ENCODE results near the gene TNFRSF25.

The TNFRSF25 gene

DNA sequence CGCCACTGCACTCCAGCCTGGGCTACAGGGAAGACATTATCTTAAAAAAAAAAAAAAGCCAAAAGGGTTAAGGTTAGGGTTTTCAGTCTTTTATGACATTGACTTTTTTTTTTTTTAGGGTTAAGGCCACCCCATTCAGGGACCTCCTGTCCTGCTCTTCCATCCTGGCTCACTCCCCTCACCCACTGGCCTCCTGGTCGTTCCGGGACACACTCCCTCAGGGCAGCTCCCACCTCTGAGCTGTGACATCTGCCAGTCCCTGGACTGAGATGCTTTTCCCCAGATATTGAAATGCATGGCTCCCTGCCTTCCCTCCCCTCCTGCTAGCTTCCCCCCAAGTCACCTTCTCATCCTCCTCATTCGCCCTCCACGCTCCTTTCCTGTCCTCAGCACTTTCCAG lies 15.8 kb upstream of the TNFRSF25 start:
- DNase-seq (ENCODE audit: insufficient read length, low spot score) (no peak), FAIRE-seq (no peak)
- TF ChIP-seq, protein P1, sequence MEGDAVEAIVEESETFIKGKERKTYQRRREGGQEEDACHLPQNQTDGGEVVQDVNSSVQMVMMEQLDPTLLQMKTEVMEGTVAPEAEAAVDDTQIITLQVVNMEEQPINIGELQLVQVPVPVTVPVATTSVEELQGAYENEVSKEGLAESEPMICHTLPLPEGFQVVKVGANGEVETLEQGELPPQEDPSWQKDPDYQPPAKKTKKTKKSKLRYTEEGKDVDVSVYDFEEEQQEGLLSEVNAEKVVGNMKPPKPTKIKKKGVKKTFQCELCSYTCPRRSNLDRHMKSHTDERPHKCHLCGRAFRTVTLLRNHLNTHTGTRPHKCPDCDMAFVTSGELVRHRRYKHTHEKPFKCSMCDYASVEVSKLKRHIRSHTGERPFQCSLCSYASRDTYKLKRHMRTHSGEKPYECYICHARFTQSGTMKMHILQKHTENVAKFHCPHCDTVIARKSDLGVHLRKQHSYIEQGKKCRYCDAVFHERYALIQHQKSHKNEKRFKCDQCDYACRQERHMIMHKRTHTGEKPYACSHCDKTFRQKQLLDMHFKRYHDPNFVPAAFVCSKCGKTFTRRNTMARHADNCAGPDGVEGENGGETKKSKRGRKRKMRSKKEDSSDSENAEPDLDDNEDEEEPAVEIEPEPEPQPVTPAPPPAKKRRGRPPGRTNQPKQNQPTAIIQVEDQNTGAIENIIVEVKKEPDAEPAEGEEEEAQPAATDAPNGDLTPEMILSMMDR (IDR thresholded peaks at IDR 0.05; ENCODE audit: insufficient read depth, missing control alignments): no peak

GRCh38 chr1:6477039-6477820 lies 11.3 kb upstream of the TNFRSF25 start:
- FAIRE-seq (no peak), DNase-seq (ENCODE audit: insufficient read length, low spot score) (no peak)
- TF ChIP-seq, protein P1 (IDR thresholded peaks at IDR 0.05; ENCODE audit: insufficient read depth, missing control alignments): no peak

DNA sequence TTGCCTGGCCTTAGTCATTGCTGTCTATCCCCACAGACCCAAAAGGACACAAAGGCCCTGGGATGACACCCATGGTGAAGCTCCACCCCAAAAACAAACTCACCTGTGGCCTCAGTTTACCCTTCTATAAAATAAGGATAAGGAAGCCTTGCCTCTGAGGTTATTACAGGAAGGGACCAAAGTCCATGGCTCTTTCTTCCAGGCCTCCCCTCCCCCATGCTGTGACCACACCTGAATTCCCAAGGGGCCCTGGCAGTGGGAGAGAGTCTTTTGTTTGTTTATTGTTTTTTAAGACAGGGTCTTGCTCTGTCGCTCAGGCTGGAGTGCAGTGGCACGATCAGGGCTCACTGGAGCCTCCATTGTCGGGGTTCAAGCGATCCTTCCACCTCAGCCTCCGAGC lies 10.5 kb upstream of the TNFRSF25 start:
- DNase-seq (ENCODE audit: insufficient read length, low spot score): no peak

DNA sequence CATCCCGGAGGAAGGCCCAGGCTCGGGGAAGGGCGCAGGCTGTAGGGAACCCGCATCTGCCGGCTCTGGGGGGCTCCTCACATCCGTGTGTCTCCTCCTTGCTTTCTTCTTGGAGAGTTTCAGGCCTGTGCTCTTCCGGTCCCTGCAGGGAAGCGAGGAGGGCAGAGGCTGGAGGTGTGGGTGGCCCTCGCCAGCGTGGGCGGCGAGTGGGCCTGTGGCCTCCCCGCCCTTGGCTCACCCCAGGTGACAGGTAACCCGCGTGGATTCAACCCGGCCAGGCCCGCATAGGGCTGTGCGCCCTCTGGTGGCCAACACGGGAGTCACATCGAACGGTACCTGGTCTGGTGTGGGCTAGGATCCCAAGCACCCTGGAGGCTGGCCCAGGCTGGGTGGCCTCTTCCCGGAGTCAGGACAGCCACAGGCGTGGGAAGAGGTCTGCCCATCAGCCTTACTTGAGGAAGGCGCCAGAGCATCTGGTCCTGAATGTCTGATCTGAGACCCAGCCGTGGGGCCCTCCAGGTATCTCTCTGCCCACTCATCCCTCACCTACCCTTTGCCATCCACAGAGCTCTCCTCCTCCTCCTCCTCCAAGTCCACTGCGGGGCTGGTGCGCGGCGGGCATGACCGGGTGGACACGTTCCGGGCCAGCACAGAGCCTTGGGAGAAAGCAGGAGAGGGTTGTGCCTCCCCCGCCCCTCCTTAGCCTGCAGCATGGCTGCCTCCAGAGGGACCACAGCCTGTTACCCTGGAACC lies 9.6 kb upstream of the TNFRSF25 start:
- DNase-seq (ENCODE audit: insufficient read length, low spot score) (peak; percentile 65), FAIRE-seq (no peak)
- TF ChIP-seq, protein P1 (IDR thresholded peaks at IDR 0.05; ENCODE audit: insufficient read depth, missing control alignments): peak; percentile 68

More for the DNA sequence above, 10.5 kb upstream of the TNFRSF25 start:
- TF ChIP-seq, protein P1 (IDR thresholded peaks at IDR 0.05; ENCODE audit: insufficient read depth, missing control alignments): no peak
- FAIRE-seq: no peak

DNA sequence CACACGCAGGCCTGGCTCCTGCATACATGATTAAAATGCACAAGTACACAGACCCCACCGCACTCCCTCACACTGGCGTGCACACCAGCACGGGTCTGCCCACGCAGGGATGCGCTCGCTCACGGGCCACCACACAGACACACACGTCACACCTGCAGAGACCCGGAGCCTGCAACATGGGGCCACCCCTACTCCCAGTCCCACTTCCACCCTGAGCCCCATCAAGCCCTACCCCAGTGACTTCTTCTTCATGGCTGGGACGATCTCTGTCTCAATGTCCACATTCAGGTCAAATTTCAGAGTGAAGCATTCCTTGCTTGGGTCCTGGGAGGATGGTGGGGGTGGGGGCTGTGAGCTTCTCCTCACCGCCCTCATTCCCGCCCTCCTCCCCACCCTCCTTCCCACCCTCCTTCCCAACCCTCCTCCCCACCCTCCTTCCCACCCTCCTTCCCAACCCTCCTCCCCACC lies 8.9 kb upstream of the TNFRSF25 start:
- no peak for DNase-seq (ENCODE audit: insufficient read length, low spot score)
- FAIRE-seq: no peak
- TF ChIP-seq, protein P1 (IDR thresholded peaks at IDR 0.05; ENCODE audit: insufficient read depth, missing control alignments): no peak

DNA sequence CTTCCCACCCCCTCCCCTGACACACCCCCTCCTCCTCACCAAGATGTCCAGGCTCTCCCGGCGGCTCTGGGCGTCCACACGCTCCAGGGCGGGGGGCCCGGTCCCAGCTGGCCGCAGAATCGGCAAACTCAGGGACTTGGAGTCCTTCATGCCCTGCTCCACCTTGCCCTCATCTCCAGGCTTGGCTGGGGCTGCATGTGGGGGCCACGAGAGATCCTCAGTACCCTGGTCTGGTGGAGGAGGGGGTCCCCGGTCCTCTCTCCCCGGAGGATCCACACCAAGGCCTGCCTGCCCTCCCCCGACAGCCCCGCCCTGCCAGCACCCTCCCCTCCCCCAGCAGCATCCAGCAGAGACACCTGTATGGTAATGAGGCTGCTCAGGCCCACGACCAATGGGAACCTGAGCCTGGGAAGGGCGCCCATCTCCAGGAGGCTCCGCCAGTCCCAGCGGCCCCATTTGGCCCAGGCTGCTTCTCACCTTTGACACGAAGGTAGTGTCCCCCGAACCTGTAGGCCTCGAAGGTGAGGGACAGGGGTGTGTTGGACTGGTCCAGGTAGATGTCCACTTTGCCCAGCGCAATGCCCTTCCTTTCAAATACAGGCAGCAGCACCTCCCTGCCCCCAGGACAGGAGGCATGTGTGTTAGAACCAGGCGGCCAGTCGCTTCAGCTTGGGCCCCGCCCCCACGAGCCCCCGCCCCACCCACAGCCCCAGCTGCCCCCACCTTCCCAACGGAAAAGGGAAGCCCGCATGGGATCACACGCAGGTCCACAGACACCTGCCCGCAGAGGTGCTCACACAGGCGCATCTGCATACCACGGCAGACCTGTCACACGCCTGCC lies 8.2 kb upstream of the TNFRSF25 start:
- FAIRE-seq: no peak
- TF ChIP-seq, protein P1 (IDR thresholded peaks at IDR 0.05; ENCODE audit: insufficient read depth, missing control alignments): no peak

More for the DNA sequence above, 8.2 kb upstream of the TNFRSF25 start:
- DNase-seq (ENCODE audit: insufficient read length, low spot score): no peak
